GM18517 (cell line): Measurements from ENCODE around the gene ECE2.

Source experiments
- ATAC-seq: cut with Tn5 transposase; IDR thresholded peaks from one replicate; pipeline ENCODE4 v1.9.1; 2021; ENCODE audit warnings: mild to moderate bottlenecking, moderate library complexity; ENCODE audit not compliant: unreplicated experiment

The ECE2 gene

GRCh38 chr3:184308744-184309143 is 32.9 kb downstream of the ECE2 start:
- ATAC-seq: no peak

GRCh38 chr3:184311633-184312032 is 35.8 kb downstream of the ECE2 start:
- no peak for ATAC-seq

GRCh38 chr3:184314363-184314699 is 38.5 kb downstream of the ECE2 start, which contains the start of gene EIF4G1:
EIF4G1 (plus strand) TSS chr3:184314606; CDS start chr3:184315797, 1,191 bp downstream.
- peak; percentile 84 for ATAC-seq

DNA sequence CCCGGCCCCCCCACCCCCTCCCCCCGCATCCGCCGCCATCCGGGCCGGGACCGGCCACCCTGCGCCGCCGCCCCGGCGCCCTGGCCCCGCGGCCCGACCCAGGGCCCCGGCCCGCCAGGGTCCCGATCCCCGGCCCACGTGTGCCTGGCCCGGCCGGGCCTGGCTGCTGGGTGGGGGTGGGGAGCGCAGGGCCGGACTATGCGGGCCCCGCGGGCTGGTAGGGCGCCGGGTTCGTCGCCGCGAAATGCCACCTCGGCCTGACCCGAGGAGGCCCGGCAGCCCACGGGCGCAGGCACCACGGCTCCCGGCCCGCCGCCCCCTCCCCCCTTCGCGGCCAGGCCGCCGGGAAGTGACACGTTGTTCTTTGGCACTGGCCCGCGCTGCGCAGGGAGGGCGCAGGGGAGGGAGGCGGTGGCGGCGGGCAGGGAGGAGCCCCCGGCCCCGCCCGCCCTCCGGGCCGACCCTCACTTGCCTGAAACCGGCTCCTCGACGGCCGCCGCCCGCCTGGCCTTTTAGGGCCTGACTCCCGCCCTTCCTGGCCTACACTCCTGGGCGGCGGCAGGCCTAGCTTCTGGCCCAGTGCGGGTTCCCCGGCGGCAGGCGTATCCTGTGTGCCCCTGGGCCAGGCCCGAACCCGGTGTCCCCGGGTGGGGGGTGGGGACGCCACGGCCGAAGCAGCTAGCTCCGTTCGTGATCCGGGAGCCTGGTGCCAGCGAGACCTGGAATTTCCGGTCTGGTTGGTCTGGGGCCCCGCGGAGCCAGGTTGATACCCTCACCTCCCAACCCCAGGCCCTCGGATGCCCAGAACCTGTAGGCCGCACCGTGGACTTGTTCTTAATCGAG is 39.1 kb downstream of the ECE2 start:
- peak; percentile 30 for ATAC-seq

DNA sequence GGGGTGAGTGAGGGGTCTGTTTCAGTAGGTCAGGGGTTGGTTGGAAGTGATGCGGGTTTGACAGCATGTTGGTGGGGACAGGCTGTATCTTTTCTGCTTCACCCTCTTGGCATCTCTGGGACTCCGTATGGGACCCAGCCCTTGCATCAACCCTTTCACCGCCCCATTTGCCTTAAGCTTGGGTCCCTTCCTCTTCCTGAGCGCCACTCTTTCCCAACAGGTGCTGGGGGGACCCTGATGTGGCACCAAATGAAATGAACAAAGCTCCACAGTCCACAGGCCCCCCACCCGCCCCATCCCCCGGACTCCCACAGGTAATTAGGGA is 39.7 kb downstream of the ECE2 start:
- peak; percentile 3 for ATAC-seq

GRCh38 chr3:184315871-184316661 is 40.2 kb downstream of the ECE2 start:
- no peak for ATAC-seq

DNA sequence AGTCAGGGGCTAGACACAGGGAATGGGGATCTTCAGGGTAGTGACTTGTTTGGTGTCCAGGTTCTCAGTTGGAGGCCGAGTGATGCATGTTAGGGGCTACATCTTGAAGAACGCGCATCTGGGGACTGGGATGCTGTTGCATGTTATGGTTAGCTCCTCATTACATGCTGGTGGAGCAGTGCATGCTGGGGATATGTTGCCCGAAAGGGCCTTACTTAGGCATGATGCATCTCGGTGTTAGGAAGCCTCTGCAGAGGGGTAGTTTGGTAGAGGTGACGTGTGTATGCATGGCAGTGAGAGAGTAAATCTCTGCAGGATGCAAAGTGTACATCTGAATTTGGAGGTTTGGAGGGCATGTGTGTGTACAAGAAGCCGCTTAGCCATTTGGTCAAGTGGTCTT is 41.0 kb downstream of the ECE2 start:
- no peak for ATAC-seq

GRCh38 chr3:184317201-184317600 is 41.4 kb downstream of the ECE2 start:
- ATAC-seq: no peak

DNA sequence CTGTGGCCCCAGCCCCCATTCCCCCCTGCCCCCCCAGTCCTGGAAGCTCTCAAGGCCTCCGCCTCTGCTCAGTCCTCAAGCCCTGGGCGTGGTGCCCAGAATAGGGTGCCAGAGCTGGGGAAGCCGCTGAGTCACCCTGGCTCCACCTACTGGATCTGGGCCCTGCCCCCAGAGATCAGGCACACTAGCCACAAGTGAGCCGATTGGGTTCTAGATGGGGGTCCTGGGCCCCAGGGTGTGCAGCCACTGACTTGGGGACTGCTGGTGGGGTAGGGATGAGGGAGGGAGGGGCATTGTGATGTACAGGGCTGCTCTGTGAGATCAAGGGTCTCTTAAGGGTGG is 44.3 kb downstream of the ECE2 start:
- ATAC-seq: no peak

DNA sequence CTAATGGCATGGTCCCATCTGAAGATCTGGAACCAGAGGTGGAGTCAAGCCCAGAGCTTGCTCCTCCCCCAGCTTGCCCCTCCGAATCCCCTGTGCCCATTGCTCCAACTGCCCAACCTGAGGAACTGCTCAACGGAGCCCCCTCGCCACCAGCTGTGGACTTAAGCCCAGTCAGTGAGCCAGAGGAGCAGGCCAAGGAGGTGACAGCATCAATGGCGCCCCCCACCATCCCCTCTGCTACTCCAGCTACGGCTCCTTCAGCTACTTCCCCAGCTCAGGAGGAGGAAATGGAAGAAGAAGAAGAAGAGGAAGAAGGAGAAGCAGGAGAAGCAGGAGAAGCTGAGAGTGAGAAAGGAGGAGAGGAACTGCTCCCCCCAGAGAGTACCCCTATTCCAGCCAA is 45.8 kb downstream of the ECE2 start:
- no peak for ATAC-seq

- ATAC-seq: no peak
Observed at GRCh38 chr3:184322731-184323487, 47.1 kb downstream of the ECE2 start.

GRCh38 chr3:184323696-184324095 is 47.9 kb downstream of the ECE2 start:
- ATAC-seq: no peak

DNA sequence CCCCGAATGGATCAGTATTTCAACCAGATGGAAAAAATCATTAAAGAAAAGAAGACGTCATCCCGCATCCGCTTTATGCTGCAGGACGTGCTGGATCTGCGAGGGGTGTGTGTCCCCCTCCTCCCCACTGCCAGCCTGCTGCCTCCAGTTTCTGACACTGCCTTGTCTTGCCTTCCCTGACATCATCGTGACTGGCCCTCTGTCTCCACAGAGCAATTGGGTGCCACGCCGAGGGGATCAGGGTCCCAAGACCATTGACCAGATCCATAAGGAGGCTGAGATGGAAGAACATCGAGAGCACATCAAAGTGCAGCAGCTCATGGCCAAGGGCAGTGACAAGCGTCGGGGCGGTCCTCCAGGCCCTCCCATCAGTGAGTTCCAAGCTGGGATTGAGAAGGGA is 49.4 kb downstream of the ECE2 start:
- ATAC-seq: no peak

- ATAC-seq: no peak
Observed at GRCh38 chr3:184325715-184326369, 50.0 kb downstream of the ECE2 start.

GRCh38 chr3:184327171-184327570 is 51.3 kb downstream of the ECE2 start:
- ATAC-seq: no peak

DNA sequence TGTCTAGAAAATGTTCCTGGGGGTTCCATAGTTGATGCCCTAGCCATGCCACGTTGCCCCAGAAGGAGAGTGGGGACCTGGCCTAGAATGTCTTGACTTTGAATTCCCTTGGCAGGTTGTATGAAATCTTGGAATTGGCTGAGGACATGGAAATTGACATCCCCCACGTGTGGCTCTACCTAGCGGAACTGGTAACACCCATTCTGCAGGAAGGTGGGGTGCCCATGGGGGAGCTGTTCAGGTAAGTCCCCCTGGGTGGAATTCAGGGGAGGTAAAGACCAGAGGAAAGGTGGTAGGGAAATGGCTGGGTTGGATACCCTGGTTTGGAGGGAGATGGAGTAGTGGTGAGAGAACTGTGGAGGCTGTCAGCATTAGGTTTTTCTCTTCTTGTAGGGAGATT is 52.7 kb downstream of the ECE2 start:
- ATAC-seq: no peak

DNA sequence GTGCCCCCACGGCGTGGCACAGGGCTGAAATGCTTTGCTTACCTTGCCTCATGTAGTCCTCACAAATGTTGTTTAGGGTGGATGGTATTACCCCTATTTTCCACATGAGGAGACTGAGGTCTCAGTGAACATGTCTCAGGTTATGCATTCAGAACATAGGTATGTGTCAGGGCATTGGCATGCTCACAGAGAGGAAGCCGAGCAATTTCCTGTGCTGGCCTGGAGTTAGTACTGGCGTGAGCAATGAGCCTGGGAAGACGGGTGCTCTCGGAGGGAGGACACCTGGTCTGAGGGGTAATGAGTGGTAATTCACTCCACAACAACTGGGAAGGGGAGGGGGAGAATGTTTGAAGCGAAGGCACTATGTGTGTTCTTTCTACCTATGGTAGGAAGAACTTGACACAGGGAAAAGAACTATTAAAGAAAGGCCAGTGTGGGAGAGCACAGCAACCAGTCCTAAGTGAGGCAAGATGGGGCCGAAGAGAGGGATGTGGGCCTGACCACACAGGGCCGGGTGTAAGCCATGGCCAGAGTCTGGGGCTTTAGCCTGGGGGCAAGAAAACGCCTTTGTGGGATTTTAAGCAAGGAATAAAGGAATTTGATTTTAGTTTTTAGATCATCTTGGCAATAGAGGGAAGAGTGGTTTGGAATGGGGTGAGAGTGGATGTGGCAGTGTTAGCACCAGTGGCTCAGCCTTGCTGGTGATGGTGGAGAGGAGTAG is 56.7 kb downstream of the ECE2 start:
- no peak for ATAC-seq

- no peak for ATAC-seq
Observed at GRCh38 chr3:184333190-184333589, 57.4 kb downstream of the ECE2 start.

- no peak for ATAC-seq
Observed at GRCh38 chr3:184333700-184334099, 57.9 kb downstream of the ECE2 start.

DNA sequence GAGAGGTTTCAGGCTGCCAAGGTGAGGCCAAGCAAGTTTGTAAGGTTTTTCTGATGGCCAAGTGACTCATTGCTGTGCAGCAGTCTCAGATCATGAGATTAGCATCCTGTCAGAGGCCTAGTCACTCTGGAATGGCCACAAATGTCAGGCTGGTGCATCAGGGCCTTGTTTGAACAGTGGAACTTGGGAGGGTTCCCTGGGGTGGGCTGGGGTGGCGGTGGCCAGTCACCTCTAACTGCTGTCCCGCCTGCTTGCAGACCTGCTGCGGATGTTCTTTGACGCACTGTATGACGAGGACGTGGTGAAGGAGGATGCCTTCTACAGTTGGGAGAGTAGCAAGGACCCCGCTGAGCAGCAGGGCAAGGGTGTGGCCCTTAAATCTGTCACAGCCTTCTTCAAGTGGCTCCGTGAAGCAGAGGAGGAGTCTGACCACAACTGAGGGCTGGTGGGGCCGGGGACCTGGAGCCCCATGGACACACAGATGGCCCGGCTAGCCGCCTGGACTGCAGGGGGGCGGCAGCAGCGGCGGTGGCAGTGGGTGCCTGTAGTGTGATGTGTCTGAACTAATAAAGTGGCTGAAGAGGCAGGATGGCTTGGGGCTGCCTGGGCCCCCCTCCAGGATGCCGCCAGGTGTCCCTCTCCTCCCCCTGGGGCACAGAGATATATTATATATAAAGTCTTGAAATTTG is 58.8 kb downstream of the ECE2 start:
- no peak for ATAC-seq
